RWPE1 (cell line): ENCODE data around the gene ABCC8.

Source experiments
- CTCF ChIA-PET: fragments of 350-600 bp; sonication (Branson Sonifier 250); formaldehyde crosslinking; extraction: SDS; loops from one replicate; lab custom pipeline; 2021; lab: Yijun Ruan, JAX
- POLR2A ChIA-PET: fragments of 400-600 bp; formaldehyde crosslinking; extraction: SDS; loops from one replicate; lab custom pipeline; 2020; ENCODE audit warnings: antibody characterized with exemption; ENCODE audit not compliant: low non-redundant PET; lab: Yijun Ruan, JAX
- DNase-seq: peaks from one replicate; pipeline ENCODE4 v3.0.0; 2012; ENCODE audit warnings: low spot score
- H3K27ac ChIP-seq: fragments of 450-650 bp; 2 replicates; pipeline ENCODE4 v1.5.1; 2017
- TF ChIP-seq, protein P1 (sequence below): fragments of 450-650 bp; conservative IDR thresholded peaks from 2 replicates; pipeline ENCODE4 v1.5.1; 2017; ENCODE audit warnings: low read depth, mild to moderate bottlenecking

The ABCC8 gene

DNA sequence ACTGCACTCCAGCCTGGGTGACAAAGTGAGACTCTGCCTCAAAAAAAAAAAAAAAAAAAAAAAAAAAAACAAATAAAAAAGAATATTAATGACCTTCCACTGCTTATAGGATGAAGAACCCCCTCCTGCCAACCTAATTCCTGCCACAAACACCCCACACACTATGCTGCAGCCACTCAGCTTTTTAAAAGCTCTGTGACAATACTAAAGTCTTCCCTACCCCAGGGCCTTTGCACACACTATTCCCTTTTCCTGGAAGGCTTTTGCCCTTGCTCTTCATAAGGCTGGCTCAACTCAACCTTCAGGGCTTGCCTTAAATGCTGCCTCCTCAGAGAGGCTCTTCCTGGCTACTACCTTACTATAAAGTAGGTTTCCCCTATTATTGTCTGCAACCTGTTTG, 77.4 kb downstream of the ABCC8 start:
- TF ChIP-seq, protein P1, sequence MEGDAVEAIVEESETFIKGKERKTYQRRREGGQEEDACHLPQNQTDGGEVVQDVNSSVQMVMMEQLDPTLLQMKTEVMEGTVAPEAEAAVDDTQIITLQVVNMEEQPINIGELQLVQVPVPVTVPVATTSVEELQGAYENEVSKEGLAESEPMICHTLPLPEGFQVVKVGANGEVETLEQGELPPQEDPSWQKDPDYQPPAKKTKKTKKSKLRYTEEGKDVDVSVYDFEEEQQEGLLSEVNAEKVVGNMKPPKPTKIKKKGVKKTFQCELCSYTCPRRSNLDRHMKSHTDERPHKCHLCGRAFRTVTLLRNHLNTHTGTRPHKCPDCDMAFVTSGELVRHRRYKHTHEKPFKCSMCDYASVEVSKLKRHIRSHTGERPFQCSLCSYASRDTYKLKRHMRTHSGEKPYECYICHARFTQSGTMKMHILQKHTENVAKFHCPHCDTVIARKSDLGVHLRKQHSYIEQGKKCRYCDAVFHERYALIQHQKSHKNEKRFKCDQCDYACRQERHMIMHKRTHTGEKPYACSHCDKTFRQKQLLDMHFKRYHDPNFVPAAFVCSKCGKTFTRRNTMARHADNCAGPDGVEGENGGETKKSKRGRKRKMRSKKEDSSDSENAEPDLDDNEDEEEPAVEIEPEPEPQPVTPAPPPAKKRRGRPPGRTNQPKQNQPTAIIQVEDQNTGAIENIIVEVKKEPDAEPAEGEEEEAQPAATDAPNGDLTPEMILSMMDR: no peak
- CTCF ChIA-PET: interaction anchor here (1.4 kb wide), 1 partner anchor 10 kb away, joined by 7 read pairs; the partner anchor contains the start of gene KCNJ11
- POLR2A ChIA-PET: no interaction called here
- no peak overlapping the region for H3K27ac ChIP-seq
- no peak for DNase-seq

DNA sequence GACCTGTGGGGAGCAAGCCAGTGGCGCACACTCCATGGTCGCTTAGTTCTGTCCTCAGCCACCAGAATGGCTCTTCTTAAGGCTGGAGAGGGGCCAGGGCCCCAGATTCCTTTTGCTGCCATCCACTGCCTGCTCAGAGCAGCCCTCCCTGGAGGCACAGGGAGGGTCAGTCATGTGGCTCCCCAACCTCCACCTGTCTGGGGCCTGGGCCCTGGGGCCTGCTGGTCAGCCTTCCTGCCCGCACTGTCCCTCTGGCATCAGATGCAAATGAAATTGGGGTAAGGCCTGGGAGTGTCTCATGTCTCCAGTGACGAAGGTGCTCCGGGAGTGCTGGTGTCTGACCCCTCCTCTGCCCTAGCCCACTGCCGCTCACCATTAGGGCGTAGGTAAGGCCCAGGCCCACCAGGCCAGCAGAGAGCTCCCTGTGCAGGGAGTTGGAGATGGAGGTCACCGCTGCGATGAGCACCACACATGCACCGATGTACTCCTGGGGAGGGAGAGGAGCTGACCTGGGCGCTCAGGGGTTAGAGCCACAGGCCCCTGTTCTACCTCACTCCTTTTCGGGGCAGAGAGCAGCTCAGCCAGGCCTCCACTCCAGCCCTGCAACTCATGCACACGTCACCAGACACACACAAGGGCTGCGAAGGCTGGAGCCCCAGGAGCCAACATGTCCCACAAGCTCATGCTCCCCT, 79.2 kb downstream of the ABCC8 start:
- TF ChIP-seq, protein P1: no peak
- no peak overlapping the region for H3K27ac ChIP-seq
- no peak for DNase-seq
- ChIA-PET POLR2A (no interaction called here), CTCF (no interaction called here)

DNA sequence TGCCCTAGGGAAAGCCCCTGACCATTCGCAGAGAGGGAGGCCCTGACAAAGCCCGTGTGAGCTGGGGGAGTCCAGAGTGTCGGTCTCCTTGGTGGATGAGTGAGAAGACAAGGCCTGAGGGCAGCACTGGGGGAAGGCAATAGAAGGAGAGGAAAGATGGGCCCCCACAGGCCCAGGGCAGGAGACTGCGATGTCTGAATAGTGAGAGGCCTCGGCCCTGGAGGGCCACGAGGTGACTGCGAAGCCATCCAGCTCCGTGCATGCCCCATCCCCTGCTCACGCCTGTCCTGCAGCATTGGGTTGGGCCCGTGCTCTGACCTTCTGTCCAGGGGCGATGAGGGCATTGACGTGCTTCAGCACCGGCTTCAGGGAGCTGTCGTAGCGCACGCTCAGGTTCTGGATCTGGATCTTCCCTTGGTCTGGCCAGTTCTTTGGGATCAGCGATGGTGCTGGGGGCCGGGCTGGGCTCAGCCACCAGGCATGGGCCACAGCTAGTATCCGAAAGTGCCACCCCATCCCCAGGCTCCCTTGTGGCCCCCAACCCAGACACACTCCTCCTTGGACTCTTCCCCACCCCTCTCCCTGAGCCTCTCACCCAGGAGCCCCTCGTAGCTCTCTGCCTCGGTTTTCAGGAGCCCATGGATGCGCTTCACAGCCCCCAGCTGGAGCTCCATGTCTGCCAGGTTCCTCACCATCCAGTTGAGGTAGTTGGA, 79.9 kb downstream of the ABCC8 start:
- CTCF ChIA-PET: no interaction called here
- POLR2A ChIA-PET: no interaction called here
- TF ChIP-seq, protein P1: no peak
- H3K27ac ChIP-seq: no peak overlapping the region
- no peak for DNase-seq

DNA sequence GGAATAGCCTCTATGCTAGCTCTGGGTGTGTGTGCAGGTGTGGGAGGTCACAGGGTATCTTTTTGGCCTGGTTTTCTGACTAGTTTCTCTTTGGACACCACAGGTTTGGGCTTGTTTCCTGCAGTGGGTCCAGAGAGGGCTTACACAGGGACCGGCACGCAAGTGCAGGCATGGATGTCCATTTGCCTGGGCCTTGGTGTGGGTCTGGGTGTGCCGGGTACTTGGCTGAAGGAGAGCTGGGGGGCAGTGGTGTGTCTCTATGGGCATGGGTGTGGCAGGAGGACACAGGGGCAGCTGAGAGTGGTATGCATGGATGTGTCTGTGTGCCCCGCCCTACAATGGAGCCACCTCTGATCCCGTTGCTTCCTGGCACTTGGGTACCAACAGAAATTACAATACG, 80.7 kb downstream of the ABCC8 start:
- H3K27ac ChIP-seq: no peak overlapping the region
- no peak for DNase-seq
- ChIA-PET POLR2A (no interaction called here), CTCF (no interaction called here)
- TF ChIP-seq, protein P1: no peak

DNA sequence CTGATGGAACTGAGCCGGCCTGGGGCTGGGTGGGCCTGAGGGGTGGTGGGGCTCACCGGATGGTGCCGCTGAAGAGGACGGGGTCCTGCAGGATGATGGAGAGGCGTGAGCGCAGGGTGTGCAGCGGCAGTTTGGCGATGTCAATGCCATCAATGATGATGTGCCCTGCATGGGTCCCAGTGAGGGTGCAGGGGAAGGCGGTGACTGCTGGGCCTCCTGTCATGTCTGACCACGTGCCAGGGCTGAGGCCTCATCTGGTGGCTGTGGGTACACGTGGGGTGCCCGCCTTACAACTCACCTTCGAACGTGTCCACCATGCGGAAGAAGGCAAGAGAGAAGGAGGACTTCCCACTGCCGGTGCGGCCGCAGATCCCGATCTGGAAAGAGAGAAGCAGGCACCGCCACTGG, 81.1 kb downstream of the ABCC8 start:
- no peak overlapping the region for H3K27ac ChIP-seq
- ChIA-PET POLR2A (no interaction called here), CTCF (interaction anchor here (0.6 kb wide), 1 partner anchor 77 kb away, joined by 3 read pairs; no protein-coding TSS in a partner anchor)
- TF ChIP-seq, protein P1: no peak
- DNase-seq: no peak

DNA sequence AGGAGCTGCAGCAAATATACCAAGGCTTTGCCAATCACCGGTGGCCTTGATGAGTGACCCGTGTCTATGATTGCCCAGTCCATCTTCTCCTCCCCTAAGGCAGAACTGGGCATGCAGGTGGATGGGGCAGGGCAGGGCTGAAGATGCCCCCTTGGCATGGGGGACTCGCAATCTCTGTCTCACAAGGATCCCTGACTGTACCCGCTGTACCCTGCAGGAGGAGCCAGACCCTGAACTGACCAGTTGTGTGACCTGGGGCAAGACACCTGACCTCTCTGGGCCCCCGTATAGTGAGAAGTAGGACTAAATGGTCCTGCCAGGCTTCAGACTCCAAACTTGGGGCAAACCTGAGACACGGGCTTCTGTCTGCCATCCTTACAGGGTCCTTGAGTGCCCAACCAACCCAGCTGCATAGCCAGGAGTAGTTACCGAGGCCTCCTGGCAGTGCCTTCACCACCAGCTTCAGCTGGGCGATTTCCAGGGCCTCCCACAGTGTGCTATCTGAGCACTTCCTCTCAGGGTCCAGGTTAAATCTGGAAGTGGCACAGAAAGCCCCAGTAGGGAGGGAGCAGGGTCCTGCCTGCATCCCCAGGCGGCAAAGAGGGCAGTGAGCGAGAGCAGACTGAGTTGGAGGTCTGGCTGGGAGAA, 81.8 kb downstream of the ABCC8 start:
- DNase-seq: no peak
- ChIA-PET POLR2A (no interaction called here), CTCF (interaction anchor here (0.6 kb wide), 1 partner anchor 77 kb away, joined by 3 read pairs; no protein-coding TSS in a partner anchor)
- TF ChIP-seq, protein P1: no peak
- no peak overlapping the region for H3K27ac ChIP-seq
